ENCODE results near the gene RAF1.

- TF ChIP-seq CTCF (IDR thresholded peaks at IDR 0.05 in 4 of 5, conservative IDR thresholded peaks at IDR 0.05 in 1 of 5) = no peak
- TF ChIP-seq POLR2A (IDR thresholded peaks at IDR 0.05) = no peak
These were observed 43.6 kb downstream of the RAF1 start for GRCh38 chr3:12620305-12620704.
